Sciatic nerve (tissue), 2 donors: ENCODE results near the gene ME3. TPM values are rescaled to one million over a fixed set of nuclear protein-coding genes. Genes with fewer than 3 reads are reported as not detected.
"Not testable (repeated sequence)": the region's sequence is repeated elsewhere in the genome, so short reads cannot be mapped to it uniquely, and the experiment has no call there.

Experiments
- ATAC-seq: fragments of 200-7000 bp; cut with Tn5 transposase; one replicate; pipeline ENCODE4 v1.9.1; 2020; ENCODE audit warnings: mild to moderate bottlenecking, moderate library complexity
- DNase-seq: peaks from one replicate; pipeline ENCODE4 v3.0.0-alpha.2; 2020; ENCODE audit warnings: low spot score
- intact Hi-C: fragments of 100-400 bp; cut with DNase I; formaldehyde crosslinking; loops from one replicate; pipeline ENCODE4 v1.14.2; 2022
- total RNA-seq: library from RNA; stranded (reverse); fragmentation: NEBNext Ultra II Directional; extraction: Animal tissue kit (Norgen Biotek cat#: 25700); gene quantifications from one replicate; pipeline ENCODE4 v1.2.1, GENCODE V29; 2021
- donor health status: DM: no; HTN: no; CAD: no.
- donor health status: DM: no; HTN: no; CAD: no.

ME3 gene
- total RNA-seq, 1 donor from 2014 or later: 17.5 TPM

- intact Hi-C loops: no loop called here
- peak; percentile 84 for ATAC-seq
- no peak for DNase-seq
These were observed 43.2 kb downstream of the ME3 start for GRCh38 chr11:86629045-86629706.

- ATAC-seq: peak; percentile 8
- intact Hi-C loops: no loop called here
- no peak for DNase-seq
These were observed 44.5 kb downstream of the ME3 start for GRCh38 chr11:86627776-86628455.

- intact Hi-C loops: no loop called here
- DNase-seq (no peak), ATAC-seq (peak; percentile 21)
These were observed 46.4 kb downstream of the ME3 start for GRCh38 chr11:86625981-86626380.

GRCh38 chr11:86625544-86625943, 46.9 kb downstream of the ME3 start:
- DNase-seq (no peak), ATAC-seq (no peak)
- intact Hi-C loops: no loop called here

DNA sequence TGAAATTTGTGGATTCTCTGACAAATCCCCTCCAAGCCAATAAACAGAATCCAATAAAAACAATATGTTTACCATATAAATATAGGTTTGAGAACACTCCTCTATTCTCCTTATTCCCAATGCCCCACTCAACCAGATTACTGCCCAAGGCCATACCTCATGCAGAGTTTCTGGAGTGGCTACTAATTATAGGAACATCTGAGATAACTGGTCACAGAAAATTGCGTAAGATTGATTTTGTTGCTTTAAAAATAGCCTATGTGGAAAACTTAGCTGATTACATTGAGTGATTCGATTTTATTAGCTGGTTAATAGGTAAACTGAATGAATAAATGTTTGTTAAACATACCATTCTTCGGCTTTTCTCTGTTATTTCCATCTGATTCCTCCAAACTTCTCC, 48.0 kb downstream of the ME3 start:
- intact Hi-C loops: no loop called here
- ATAC-seq (no peak), DNase-seq (no peak)

- intact Hi-C loops: no loop called here
These were observed 48.7 kb downstream of the ME3 start for GRCh38 chr11:86623736-86624135.

DNA sequence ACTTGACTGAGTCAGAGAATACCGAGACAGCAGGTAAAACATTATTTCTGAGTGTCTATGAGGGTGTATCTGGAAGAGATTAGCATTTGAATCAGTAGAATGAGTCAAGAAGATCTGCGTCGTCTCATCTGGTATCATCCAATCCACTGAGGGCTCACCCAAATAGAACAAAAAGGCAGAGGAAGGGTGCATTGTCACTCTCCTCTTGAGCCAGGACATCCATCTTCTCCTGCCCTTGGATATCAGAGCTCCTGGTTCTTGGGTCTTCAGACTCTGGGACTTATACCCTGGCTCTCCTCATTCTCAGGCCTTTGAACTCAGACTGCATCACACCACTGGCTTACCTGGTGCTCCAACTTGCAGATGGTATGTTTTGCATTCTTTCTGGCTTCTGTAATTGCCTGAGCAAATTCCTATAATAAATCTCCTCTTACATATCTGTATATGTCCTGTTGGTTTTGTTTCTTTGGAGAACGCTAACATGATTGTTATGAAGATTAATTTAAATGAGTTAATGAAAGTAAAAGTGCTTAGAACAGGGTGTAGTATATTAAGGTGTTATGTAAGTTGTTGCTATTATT, 49.3 kb downstream of the ME3 start:
- ATAC-seq: no peak
- DNase-seq: no peak
- intact Hi-C loops: no loop called here

More at GRCh38 chr11:86623736-86624135, 48.7 kb downstream of the ME3 start:
- DNase-seq (no peak), ATAC-seq (no peak)

DNA sequence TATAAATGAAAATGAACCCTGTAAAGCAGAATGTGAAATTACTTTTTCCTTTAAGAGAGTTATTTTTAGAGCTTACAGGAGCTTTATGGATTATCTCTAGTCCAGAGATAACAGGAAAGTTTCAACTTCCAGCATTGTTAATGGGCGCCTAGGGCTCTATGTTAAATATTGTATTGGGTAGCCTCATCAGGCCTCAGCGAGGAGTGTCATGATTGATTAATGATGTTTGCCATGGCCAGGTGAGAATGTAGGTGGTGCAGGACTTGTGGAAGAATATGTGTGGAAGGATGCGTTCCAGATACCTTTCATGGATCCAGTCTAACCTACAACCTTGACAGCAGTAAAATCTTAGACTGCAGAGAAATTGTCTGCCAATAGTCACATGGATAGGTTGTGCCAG, 50.6 kb downstream of the ME3 start:
- ATAC-seq: no peak
- DNase-seq: no peak
- intact Hi-C loops: no loop called here

- ATAC-seq: peak; percentile 92
- no peak for DNase-seq
- intact Hi-C loops: no loop called here
These were observed 51.4 kb downstream of the ME3 start for GRCh38 chr11:86620891-86621521.

DNA sequence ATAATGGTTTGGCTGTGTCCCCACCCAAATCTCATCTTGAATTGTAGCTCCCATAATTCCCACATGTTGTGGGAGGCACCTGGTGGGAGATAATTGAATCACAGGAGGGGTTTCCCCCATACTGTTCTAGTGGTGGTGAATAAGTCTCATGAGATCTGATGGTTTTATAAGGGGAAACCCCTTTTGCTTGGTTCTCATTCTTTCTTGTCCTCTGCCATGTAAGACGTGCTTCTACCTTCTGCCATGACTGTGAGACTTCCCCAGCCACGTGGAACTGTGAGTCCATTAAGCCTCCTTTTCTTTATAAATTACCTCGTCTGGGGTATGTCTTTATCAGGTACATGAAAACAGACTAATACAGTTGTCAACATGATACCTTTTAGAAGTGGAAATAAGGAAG, 53.0 kb downstream of the ME3 start:
- ATAC-seq: not testable (repeated sequence)

DNA sequence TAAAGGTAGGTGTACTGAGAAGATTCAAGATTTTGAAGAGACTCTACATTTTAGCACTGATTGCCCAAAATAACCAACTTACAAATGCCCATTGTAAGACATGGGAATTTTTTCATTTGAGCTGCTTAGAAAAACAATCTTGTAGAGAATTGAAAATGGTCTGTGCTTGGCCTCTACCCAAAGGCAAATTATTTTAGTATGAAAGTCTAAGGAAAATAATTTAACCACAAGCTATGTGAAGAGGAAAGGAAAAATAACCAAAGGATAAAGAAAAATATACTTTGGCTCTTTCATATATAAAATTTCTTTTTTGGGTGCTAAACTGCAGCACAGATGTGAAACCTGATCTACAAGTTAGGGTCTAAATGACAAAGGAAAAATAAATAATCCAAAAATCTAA, 54.9 kb downstream of the ME3 start:
- no peak for DNase-seq
- intact Hi-C loops: loop anchor here (10.0 kb wide), 1 partner anchor 163 kb away; no protein-coding TSS in a partner anchor
- ATAC-seq: no peak

More for the DNA sequence above, 53.0 kb downstream of the ME3 start:
- DNase-seq: not testable (repeated sequence)
- intact Hi-C loops: loop anchor here (10.0 kb wide), 1 partner anchor 165 kb away; no protein-coding TSS in a partner anchor

GRCh38 chr11:86615487-86615886, 56.9 kb downstream of the ME3 start:
- ATAC-seq (no peak), DNase-seq (no peak)
- intact Hi-C loops: loop anchor here (10.0 kb wide), 1 partner anchor 161 kb away; no protein-coding TSS in a partner anchor

- intact Hi-C loops: loop anchor here (10.0 kb wide), 1 partner anchor 156 kb away; no protein-coding TSS in a partner anchor
- DNase-seq (no peak), ATAC-seq (no peak)
These were observed 61.7 kb downstream of the ME3 start for GRCh38 chr11:86610559-86611341.

DNA sequence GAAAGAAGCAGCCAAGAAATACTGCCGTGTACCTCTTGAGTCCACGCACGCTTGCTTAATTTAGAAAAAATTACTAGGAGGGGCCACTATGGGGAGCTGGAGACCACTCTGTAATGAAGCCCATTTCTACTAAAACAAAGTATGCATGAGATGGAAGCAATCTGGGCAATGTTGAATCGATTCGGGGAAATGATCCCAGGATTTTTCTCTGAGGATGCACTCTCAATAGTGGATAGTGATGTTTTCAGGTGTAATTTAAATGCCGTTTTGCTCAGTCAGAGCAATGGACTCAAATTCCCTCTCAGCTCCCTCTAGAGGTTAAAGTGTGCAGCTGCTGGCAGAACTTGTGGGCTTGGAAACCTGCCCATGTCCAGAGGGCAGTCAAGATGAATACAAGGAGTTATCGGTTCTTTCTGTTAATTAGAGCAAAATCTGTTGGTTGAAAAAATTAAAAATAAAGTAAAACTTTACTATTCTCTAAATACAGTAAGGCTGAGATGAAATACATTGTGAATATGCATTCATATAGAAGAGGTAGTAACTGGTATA, 64.1 kb downstream of the ME3 start:
- ATAC-seq (peak; percentile 93), DNase-seq (peak; percentile 80)
- intact Hi-C loops: loop anchor here (10.0 kb wide), 1 partner anchor 206 kb away; no protein-coding TSS in a partner anchor

- ATAC-seq: no peak
- intact Hi-C loops: loop anchor here (10.0 kb wide), 1 partner anchor 208 kb away; no protein-coding TSS in a partner anchor
- no peak for DNase-seq
These were observed 65.5 kb downstream of the ME3 start for GRCh38 chr11:86606836-86607481.

DNA sequence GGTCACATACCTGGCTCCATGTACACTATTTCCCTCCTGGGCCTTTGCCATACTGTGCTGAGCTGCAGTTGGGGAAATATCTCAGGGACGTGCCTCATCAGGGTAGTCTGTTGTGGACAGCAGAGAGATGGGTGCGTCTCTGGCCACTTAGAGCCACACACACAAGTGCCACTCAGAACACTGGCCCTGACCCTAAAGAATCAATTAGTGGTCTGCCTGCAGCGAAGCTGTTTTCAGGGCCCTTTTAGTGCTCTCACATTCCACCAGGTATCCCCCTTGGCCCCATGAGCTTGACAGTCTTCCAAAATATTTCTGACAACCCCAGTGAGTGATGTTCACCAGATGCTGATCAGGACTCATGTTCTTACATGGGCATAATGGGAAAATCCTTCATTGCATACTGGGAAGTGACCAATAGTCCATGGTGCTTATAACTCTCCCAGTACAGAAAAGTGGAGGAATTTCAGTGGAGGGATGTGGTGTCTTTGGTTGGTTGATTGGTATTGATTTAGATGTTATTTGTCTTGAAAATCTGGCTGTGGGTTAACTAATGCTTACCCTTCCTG, 66.1 kb downstream of the ME3 start:
- DNase-seq (no peak), ATAC-seq (no peak)
- intact Hi-C loops: loop anchor here (10.0 kb wide), 1 partner anchor 208 kb away; no protein-coding TSS in a partner anchor

- intact Hi-C loops: no loop called here
- ATAC-seq (no peak), DNase-seq (no peak)
These were observed 75.4 kb downstream of the ME3 start for GRCh38 chr11:86596861-86597586.
